Measurements from ENCODE around the gene RASAL2.
A peak's percentile ranks its signal among the peaks of the same experiment; 100 is the strongest.

The RASAL2 gene

DNA sequence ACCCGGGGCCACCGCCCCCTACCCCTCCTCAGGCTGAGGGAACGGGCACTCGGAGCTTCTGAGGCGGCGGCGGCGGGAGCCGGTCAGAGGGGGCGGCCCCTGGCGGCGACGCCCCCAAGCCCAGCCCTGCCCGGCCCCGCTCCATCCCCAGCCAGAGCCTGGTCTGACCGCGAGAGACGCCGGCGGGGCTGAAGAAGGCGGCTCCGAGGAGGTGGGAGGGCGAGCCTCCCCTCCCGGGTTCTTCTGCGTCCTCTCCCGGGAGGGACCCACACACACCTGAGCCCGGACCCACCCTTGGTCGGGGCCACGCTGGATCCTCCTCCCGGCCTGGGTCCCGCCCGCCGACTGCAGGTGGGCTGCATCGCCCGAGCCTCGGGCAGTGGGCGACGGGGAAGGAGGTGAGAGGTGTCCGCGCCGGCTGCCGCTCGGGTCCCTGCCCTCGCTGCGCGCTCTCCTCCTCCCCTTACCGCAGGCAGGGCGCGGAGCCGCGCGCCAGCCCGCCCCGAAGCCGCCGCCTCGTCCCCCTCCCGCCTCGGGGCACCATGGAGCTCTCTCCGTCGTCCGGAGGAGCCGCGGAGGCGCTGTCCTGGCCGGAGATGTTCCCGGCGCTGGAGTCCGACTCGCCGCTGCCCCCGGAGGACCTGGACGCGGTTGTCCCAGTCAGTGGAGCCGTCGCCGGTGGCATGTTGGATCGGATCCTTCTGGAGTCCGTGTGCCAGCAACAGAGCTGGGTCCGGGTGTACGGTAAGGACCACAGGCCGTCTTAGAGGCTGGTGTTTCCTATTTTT lies at the start of gene RASAL2:
Gene RASAL2 (plus strand): TSS at position 154 of the 788 bp plus-strand sequence. CDS start 389 bp downstream, at position 543.
- Histone ChIP-seq H3K9ac (ENCODE audit: low read length) (peak within 1 kb of the TSS; percentile 77), H3K9me3 (ENCODE audit: control insufficient read depth, low read depth, low read length) (no peaks in the 10 kb centered on the region), H3K4me1 (ENCODE audit: control insufficient read depth, low read depth, low read length) (peaks cover 19% of the 10 kb centered on the region), H3K27ac (ENCODE audit: low read length) (peak within 1 kb of the TSS; percentile 57), H3K27me3 (ENCODE audit: control insufficient read depth, insufficient read depth, low read length) (no peaks in the 10 kb centered on the region), H3K4me3 (ENCODE audit: low read length) (peak within 1 kb of the TSS; percentile 92), H3K36me3 (ENCODE audit: control insufficient read depth, low read depth, low read length) (no peaks in the 10 kb centered on the region)

DNA sequence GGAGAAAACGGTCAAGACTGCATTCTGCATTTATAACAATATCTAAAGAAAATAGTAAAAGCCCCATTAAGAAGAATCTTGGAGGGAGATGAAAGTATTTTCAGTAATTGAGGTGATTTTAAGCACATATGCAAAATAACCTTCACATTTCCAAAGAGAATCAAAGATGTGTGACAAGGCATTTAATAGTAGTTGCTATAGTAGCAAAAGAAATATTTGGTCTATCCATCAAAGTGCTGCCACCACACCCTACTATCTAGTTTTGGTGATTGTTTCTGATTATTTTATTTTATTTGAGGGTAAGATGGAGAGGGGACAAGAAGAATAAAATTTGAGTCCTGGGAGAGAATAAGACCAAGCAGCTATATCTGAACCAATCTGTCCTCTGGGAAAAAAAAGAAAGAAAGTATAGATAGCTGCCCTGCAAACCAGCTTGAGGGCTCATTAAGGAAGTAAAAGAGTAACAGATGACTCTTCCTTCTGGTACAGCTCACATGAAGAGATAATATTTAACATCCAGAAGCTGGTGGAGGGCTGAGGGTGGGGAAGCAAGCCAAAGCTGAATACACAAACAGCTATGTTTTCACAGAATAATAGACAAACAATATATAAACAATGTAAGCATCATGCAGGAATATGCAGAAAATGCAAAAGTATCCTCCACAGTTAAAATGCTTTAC lies 47.2 kb upstream of the RASAL2 start:
- no peaks in the 10 kb centered on the region for H3K36me3 ChIP-seq (ENCODE audit: control insufficient read depth, low read depth, low read length)
- no peak overlapping the region for H3K27ac ChIP-seq (ENCODE audit: low read length)
- H3K9ac ChIP-seq (ENCODE audit: low read length) = no peak overlapping the region
- H3K9me3 ChIP-seq (ENCODE audit: control insufficient read depth, low read depth, low read length) = no peaks in the 10 kb centered on the region
- no peaks in the 10 kb centered on the region for H3K27me3 ChIP-seq (ENCODE audit: control insufficient read depth, insufficient read depth, low read length)
- no peak overlapping the region for H3K4me3 ChIP-seq (ENCODE audit: low read length)
- peaks cover 9% of the 10 kb centered on the region for H3K4me1 ChIP-seq (ENCODE audit: control insufficient read depth, low read depth, low read length)

DNA sequence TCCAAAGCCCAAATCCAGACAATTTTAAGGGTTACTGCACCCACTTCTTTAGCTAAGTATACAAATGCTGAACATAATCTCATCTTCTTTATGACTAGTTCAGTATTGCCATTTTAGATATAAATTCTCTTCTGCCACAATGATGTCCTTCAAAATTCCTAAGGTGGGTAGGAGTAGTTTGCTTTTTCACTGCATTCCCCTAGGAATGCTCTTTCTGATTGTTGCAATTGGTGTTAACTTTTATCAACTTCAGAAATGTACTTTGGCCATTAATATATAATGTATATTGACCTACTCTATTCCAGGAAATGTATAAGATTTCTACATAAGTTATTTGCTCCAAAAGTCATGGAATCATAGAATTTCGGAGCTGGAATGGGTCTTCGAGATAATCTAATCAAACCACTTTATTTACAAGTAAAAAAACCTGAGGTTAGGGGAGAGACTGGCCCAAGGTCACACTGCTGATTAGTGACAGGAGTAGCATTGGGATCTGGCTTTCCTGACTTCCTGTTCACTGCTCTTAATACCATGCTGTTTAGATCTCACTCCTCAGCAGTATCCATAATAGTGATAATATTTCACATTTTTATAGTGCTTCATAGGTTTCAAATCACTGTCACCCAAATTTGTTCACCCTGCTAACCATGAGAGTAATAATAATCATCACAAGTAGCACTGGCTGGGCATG lies 46.4 kb upstream of the RASAL2 start:
- Histone ChIP-seq H3K4me1 (ENCODE audit: control insufficient read depth, low read depth, low read length) (peaks cover 9% of the 10 kb centered on the region), H3K9ac (ENCODE audit: low read length) (no peak overlapping the region), H3K4me3 (ENCODE audit: low read length) (no peak overlapping the region), H3K27ac (ENCODE audit: low read length) (no peak overlapping the region), H3K9me3 (ENCODE audit: control insufficient read depth, low read depth, low read length) (no peaks in the 10 kb centered on the region), H3K27me3 (ENCODE audit: control insufficient read depth, insufficient read depth, low read length) (no peaks in the 10 kb centered on the region), H3K36me3 (ENCODE audit: control insufficient read depth, low read depth, low read length) (no peaks in the 10 kb centered on the region)

- Histone ChIP-seq H3K4me3 (ENCODE audit: low read length) (no peak overlapping the region), H3K27ac (ENCODE audit: low read length) (no peak overlapping the region), H3K9me3 (ENCODE audit: control insufficient read depth, low read depth, low read length) (no peaks in the 10 kb centered on the region), H3K27me3 (ENCODE audit: control insufficient read depth, insufficient read depth, low read length) (no peaks in the 10 kb centered on the region), H3K9ac (ENCODE audit: low read length) (no peak overlapping the region), H3K4me1 (ENCODE audit: control insufficient read depth, low read depth, low read length) (peaks cover 12% of the 10 kb centered on the region), H3K36me3 (ENCODE audit: control insufficient read depth, low read depth, low read length) (no peaks in the 10 kb centered on the region)
Observed at GRCh38 chr1:178048426-178048825, 45.5 kb upstream of the RASAL2 start.

- Histone ChIP-seq H3K36me3 (ENCODE audit: control insufficient read depth, low read depth, low read length) (no peaks in the 10 kb centered on the region), H3K4me1 (ENCODE audit: control insufficient read depth, low read depth, low read length) (peaks cover 12% of the 10 kb centered on the region), H3K9me3 (ENCODE audit: control insufficient read depth, low read depth, low read length) (no peaks in the 10 kb centered on the region), H3K27me3 (ENCODE audit: control insufficient read depth, insufficient read depth, low read length) (no peaks in the 10 kb centered on the region), H3K27ac (ENCODE audit: low read length) (no peak overlapping the region), H3K4me3 (ENCODE audit: low read length) (no peak overlapping the region), H3K9ac (ENCODE audit: low read length) (no peak overlapping the region)
Observed at GRCh38 chr1:178048883-178049282, 45.0 kb upstream of the RASAL2 start.

- H3K4me3 ChIP-seq (ENCODE audit: low read length) = no peak overlapping the region
Observed at GRCh38 chr1:178050084-178050483, 43.8 kb upstream of the RASAL2 start.

GRCh38 chr1:178051071-178051470 lies 42.8 kb upstream of the RASAL2 start:
- H3K27me3 ChIP-seq (ENCODE audit: control insufficient read depth, insufficient read depth, low read length) = no peaks in the 10 kb centered on the region
- no peak overlapping the region for H3K27ac ChIP-seq (ENCODE audit: low read length)
- H3K4me3 ChIP-seq (ENCODE audit: low read length) = no peak overlapping the region

More at GRCh38 chr1:178050084-178050483, 43.8 kb upstream of the RASAL2 start:
- Histone ChIP-seq H3K27me3 (ENCODE audit: control insufficient read depth, insufficient read depth, low read length) (no peaks in the 10 kb centered on the region), H3K4me1 (ENCODE audit: control insufficient read depth, low read depth, low read length) (peaks cover 12% of the 10 kb centered on the region), H3K9me3 (ENCODE audit: control insufficient read depth, low read depth, low read length) (no peaks in the 10 kb centered on the region), H3K36me3 (ENCODE audit: control insufficient read depth, low read depth, low read length) (no peaks in the 10 kb centered on the region), H3K9ac (ENCODE audit: low read length) (no peak overlapping the region), H3K27ac (ENCODE audit: low read length) (no peak overlapping the region)

GRCh38 chr1:178052650-178053461 lies 41.0 kb upstream of the RASAL2 start:
- Histone ChIP-seq H3K9me3 (ENCODE audit: control insufficient read depth, low read depth, low read length) (no peaks in the 10 kb centered on the region), H3K27ac (ENCODE audit: low read length) (no peak overlapping the region), H3K27me3 (ENCODE audit: control insufficient read depth, insufficient read depth, low read length) (no peaks in the 10 kb centered on the region), H3K36me3 (ENCODE audit: control insufficient read depth, low read depth, low read length) (no peaks in the 10 kb centered on the region), H3K4me3 (ENCODE audit: low read length) (no peak overlapping the region), H3K4me1 (ENCODE audit: control insufficient read depth, low read depth, low read length) (peaks cover 21% of the 10 kb centered on the region), H3K9ac (ENCODE audit: low read length) (no peak overlapping the region)

More at GRCh38 chr1:178051071-178051470, 42.8 kb upstream of the RASAL2 start:
- peaks cover 12% of the 10 kb centered on the region for H3K4me1 ChIP-seq (ENCODE audit: control insufficient read depth, low read depth, low read length)
- H3K9me3 ChIP-seq (ENCODE audit: control insufficient read depth, low read depth, low read length) = no peaks in the 10 kb centered on the region
- no peaks in the 10 kb centered on the region for H3K36me3 ChIP-seq (ENCODE audit: control insufficient read depth, low read depth, low read length)
- no peak overlapping the region for H3K9ac ChIP-seq (ENCODE audit: low read length)

DNA sequence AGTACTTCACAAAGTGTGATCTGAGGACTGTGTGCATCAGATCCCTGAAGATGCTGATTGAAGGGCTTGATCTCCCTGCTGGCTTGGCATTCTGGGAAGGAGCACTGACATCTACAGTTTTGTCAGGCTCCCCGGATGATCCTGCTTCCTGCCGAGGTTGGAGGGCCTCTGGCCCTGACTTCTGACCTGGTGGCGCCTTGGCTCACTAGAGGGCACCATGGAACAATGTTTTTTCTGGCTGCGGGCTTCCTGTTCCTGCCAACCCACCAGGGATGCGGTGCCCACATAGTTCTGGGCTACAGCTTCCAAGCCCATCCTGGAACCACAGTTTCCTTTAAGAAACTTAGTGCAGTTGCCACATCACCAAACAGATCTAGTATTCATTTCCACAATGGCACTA lies 38.8 kb upstream of the RASAL2 start:
- no peak overlapping the region for H3K27ac ChIP-seq (ENCODE audit: low read length)
- no peaks in the 10 kb centered on the region for H3K27me3 ChIP-seq (ENCODE audit: control insufficient read depth, insufficient read depth, low read length)
- peaks cover 33% of the 10 kb centered on the region for H3K4me1 ChIP-seq (ENCODE audit: control insufficient read depth, low read depth, low read length)
- H3K36me3 ChIP-seq (ENCODE audit: control insufficient read depth, low read depth, low read length) = no peaks in the 10 kb centered on the region
- no peak overlapping the region for H3K9ac ChIP-seq (ENCODE audit: low read length)
- no peaks in the 10 kb centered on the region for H3K9me3 ChIP-seq (ENCODE audit: control insufficient read depth, low read depth, low read length)
- no peak overlapping the region for H3K4me3 ChIP-seq (ENCODE audit: low read length)

GRCh38 chr1:178055779-178056471 lies 38.0 kb upstream of the RASAL2 start:
- Histone ChIP-seq H3K9me3 (ENCODE audit: control insufficient read depth, low read depth, low read length) (no peaks in the 10 kb centered on the region), H3K27me3 (ENCODE audit: control insufficient read depth, insufficient read depth, low read length) (no peaks in the 10 kb centered on the region), H3K27ac (ENCODE audit: low read length) (no peak overlapping the region), H3K9ac (ENCODE audit: low read length) (no peak overlapping the region), H3K4me3 (ENCODE audit: low read length) (no peak overlapping the region), H3K36me3 (ENCODE audit: control insufficient read depth, low read depth, low read length) (no peaks in the 10 kb centered on the region), H3K4me1 (ENCODE audit: control insufficient read depth, low read depth, low read length) (peaks cover 36% of the 10 kb centered on the region)
